ENCODE data around the gene INF2. TPM values are rescaled to one million over a fixed set of nuclear protein-coding genes. Genes with fewer than 3 reads are reported as not detected.

The INF2 gene
- polyA plus RNA-seq, 4 donors, result 37.1 to 69.5 (median 49.5) TPM

DNA sequence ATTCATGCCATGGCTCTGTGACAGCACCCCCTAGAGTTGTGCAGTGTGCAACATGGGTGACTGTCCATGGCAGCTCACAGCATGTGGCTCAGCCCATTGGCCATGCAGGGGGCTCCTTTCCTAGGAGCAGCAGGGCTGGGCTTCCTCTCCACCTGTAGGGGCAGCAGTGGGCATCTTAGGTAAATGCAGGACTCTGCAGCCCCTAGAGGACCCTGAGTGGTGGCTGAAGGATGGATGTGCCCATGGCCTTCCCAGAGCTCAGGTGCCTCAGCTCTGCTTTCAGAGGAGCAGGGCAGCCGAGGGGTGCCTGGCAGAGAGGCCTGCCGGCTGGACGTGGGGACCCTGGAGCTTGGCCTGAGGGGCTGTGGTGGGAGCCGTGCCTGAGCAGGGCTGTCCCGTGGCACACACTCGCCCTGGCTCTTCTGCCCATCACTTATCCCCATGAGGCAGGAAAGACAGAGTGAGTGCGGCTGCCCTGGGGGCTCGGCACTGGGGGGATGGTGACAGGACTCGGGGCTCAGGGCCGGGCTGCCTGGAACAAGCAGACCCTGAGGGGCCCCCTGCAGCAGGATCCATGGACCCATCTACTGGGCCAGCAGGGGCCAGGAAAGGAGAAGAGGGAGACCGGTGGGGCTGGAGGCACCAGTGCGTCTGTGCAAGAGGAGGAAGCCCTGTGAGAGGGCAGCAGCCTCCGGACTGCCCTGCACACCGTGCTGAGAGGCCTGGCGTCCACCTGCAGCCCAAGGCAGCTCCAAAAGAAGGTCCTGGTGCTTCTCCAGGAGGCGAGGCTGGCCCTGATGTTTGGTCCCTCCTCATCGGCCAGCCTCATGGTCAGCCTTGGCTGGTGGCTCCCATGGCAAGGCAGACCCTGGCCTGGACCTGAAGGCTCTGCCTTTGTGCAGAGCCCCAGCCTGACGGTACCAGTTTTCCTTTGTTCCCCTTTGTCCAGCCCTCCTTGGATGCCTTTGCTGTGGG lies 42.2 kb downstream of the INF2 start:
- DNase-seq (ENCODE audit: low read depth in 4 of 4, low spot score in 3 of 4), result no peak

DNA sequence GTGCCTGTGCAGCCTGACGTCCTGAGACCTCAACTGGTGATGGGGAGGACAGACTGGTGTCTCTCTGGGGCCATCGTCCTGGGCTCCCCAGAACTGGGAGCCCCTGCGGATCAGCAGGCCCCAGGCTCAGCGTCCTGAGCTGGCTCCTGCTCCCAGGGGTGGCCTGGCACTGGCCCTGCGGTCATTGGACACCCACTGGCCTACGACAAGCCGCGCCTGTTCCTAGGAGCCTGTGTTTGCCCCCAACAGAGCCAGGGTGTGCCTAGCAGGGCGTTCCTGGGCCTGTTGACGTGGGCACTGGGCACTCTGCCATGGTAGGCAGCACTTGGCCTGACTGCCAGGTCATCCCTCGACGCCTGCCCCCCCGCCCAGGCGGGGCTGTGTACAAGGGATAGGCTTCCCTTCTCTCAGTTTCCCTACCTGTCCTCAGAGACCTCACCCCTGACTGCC lies 43.0 kb downstream of the INF2 start:
- DNase-seq (ENCODE audit: low read depth in 4 of 4, low spot score in 3 of 4), result no peak

DNA sequence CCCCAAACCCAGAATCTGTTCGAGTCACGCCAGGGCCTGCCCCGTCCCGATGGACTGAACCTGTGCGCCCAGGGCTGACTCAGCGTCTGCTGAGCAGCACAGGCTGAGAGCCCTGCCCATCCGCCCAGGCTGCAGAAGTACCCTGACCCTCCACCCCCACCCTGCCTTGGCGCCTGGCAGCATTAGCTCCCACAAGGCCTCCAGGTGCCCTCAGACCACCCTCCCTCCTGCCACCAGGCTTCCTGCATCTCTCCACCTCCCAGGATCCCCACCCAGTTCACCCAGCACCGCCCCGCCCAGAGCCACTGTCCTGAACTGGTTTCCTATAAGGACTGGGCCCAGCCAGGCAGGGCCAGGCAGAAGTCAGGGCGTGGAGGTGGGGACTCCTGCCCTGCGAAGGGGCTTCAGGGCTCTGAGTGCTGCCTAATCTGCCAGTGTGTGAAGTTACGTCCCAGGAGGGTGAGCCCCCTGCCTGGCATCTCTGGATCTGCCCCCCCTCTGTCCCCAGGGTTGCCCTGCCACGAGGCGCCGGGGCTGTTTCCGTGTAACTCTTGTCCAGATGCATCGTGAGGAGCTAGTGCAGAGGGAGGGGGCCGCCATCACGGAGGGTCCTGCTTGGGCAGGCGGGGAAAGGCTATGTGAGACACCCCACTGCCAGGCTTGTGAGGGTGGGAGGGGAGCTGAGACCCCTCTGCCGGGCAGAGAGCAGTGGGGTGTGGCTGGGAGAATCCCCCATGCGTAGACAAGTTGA lies 43.7 kb downstream of the INF2 start:
- no peak for DNase-seq (ENCODE audit: low read depth in 4 of 4, low spot score in 3 of 4)

DNA sequence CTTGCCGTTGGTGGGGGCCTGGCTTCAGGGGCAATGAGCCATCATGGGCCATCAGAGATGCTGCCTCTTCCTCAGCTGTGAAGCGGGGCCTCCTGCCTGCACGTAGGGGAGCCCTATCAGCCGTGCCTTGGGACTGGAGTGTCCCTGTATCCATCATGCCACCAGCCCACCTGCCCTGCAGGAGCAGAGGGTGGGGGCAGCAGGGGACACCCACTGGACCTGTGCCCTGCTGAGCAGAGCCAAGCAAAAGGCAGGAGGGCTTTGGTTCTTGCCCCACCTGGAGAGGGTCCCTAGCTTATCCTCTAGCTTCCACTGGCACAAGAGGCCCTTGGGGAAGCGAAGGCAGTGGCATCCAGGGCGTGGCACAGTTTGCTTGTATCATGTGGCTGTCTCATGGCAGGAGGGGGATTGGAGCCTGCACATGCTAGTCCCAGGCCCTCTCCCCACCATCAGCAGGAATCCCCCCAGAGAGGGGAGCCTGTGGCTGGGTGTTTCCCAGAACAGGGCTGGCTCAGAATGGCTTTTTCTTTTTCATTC lies 44.7 kb downstream of the INF2 start:
- DNase-seq (ENCODE audit: low read depth in 4 of 4, low spot score in 3 of 4), result no peak

DNA sequence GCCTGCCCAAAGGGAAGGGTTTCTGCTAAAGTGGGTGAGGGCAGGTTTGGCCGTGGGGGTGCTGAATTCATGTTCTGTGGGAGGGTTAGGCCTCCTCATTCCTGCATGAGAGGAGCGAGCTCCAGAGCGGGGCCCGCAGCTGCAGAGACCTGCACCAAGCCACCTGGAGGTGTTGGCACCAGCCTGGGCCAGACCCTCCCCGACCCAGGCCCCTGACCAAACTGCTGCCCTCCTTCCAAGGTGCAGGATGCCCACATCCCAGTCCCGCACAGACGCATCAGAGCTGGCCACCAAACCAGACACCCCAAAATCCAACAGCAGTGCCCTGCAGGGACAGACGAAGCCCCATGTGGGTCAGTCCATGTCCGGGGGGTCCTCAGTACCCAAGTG lies 45.2 kb downstream of the INF2 start:
- no peak for DNase-seq (ENCODE audit: low read depth in 4 of 4, low spot score in 3 of 4)

DNA sequence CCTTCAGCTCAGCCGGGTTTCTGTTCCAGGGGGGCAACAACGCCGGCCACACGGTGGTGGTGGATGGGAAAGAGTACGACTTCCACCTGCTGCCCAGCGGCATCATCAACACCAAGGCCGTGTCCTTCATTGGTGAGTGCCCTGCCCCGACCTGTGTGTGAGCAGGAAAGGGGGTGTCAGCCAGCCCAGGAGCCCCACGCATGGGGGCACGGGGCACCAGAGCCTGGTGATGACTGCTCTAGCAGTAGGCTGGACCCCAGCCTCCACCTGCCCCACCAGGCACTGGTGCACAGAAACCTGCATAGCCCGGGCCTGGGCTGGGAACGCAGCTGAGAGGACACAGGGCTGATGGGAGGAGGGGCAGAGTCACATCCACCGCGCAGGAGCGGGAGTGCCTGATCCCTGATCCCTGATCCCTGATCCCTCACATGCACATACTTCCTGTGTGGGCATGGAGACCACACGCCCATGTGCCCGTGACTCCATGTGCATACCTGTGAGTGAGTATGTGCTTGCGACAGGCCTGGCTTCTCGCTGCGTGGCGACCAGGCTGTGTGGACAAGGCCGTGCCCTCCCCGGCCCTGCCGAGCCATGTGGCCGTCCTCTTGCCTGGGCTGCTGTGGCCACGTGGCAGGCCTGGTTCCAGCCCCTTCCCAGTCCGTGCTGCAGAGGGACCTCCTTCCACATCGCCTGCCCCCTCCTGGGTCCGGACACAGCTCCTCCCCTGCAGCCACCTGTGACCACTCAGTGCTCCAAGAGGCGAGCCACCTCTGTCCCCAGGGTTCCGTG lies 45.8 kb downstream of the INF2 start:
- DNase-seq (ENCODE audit: low read depth in 4 of 4, low spot score in 3 of 4), result no peak

DNA sequence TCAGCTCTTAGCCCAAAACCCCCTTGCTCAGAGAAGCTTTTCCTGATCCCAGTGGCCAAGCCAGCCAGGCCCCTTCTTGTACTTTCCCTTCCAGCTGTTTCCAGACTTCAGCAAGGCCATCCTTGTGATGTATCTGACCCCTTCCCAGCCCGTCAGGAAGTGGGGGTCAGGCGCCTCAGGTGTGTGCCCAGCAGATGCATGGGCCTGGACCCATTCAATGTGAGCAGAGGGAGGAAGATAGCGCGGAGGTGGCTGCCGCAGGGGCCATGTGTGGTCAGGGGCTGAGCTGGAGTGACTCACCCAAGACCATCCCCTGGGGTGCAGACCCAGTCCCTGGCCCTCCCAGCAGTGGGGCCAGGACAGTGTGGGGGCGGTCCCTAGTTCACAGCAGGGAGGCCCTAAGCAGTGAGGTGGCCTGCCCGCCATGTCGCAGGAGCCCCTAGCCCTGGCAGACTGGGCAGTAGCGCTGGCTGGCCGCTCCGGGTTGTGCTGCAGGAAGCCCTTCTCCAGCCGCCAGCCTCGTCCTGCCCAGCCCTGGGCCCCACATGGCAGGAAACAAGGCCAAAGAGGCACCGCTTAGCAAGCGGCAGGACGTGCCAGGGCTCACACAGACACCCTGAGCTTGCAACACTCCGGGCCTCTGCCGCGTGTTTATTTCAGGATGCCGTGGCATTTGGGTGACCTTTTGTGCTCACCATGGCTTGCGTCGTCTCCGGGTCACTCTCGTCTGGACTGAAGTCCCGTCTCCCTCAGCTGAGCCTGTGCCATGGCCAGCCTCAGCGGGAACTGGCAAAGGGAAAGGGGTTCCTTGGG lies 46.6 kb downstream of the INF2 start:
- no peak for DNase-seq (ENCODE audit: low read depth in 4 of 4, low spot score in 3 of 4)

DNA sequence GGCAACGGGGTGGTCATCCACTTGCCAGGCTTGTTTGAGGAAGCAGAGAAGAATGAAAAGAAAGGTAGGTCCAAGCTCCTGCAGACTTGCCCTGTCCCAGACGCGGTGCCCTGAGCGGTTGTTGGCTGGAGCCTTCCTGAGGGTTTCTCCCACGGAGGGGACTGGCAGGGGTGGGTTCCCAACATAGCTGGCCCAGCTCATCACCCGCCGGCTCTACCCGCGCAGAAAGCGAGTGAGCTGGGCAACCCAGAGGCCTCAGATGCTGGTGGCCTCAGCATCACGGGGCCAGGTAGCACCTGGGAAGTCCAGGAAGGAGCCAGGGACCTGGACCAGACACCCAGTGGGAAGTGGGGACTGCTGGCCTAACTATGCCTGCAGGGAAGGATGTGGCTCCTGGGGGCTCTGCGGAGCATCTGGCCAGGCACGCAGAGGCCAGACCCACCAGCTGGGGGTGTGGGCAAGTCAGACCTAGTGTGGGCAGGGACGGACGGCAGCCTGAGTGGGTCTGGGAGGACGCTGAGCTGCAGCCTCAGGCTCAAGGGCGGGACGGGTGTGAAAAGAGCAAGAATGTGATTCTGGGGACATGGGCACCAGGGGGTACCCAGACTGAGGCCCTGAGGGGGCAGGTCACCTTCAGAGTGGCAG lies 49.1 kb downstream of the INF2 start:
- no peak for DNase-seq (ENCODE audit: low read depth in 4 of 4, low spot score in 3 of 4)

DNA sequence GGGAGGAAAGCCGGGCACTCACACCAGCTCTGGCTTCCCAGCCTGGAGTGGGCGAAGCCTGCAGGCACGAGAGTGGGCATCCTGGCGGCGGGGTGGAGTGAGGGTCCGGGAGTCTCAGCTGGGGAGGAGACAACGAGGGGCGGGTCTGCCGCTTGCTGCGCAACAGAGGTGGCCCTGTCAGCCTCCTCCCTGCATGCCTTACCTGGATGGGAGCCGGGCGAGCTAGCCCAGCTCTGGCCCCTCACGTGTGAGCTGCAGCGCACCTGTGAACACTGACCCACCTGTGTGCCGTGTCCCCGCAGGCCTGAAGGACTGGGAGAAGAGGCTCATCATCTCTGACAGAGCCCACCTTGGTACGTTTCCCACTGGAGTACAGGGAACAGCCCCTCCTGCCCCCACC lies 49.6 kb downstream of the INF2 start:
- DNase-seq (ENCODE audit: low read depth in 4 of 4, low spot score in 3 of 4), result no peak

DNA sequence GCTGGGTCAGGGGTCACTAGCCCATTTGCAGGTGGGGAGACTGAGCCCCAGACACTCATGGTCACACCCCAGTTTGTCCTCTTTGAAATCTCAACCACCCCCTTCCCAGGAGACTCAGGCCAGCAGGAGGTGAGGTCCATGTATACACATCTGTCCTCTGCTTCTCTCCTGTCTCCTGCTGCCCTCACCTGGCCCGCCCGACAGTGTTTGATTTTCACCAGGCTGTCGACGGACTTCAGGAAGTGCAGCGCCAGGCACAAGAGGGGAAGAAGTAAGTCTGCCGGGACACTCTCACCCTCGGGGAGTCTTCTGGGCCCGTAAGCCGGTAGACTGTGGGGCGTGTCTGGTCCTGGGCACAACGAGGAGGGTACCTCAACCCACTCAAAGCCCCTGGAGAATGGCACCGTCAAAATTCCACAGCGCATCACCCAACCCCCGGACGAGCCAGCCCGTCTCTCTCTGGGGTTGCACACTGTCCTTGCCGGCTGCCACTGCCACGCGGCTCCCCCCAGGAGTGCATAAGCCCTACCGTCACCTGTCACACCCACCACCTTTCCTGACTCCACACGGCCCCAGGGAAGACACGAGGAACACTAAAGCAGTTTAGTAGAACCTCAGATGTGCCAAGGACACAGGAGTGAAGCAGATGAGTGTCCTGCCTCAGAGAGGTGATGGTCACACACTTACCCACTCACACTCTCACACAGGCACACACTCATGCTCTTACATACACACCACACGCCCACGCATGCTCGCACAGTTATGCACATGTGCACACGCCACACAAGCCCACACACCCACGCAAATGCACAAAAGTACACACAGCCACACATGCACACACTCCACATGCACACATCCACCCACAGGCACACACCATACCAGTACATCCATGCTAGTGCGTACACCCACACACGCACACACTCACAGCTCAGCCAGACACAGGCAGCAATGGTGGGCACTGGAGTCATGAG lies 50.4 kb downstream of the INF2 start:
- no peak for DNase-seq (ENCODE audit: low read depth in 4 of 4, low spot score in 3 of 4)

DNA sequence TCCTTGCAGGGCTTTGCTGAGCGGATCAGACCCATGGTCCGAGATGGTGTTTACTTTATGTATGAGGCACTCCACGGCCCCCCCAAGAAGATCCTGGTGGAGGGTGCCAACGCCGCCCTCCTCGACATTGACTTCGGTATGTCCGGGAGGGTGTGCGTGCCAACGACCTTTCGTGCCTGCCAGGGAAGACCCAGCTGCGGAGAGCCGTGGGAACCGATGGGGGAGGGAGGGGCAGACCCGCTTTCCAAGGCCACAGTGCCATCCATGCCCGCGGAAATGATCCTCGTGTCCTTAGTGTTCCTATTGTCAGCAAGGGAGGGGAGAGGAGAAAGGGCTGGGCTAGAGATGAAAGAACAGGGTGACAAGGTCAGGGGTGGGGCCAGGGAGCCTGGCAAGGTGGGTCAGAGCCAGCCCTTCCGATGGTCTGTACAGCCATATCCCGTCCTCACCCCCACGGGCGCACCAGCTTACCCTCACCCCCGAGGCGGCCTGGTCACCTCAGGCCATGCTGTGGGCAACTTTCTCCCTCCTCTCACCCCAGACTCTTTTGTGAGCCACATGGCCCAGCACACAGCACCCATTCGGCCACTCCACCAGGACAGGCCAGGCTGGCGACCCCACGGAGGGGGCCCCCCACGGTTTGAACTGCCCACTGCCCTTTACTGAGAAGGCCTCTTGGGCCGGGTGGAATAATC lies 51.8 kb downstream of the INF2 start:
- DNase-seq (ENCODE audit: low read depth in 4 of 4, low spot score in 3 of 4), result no peak

DNA sequence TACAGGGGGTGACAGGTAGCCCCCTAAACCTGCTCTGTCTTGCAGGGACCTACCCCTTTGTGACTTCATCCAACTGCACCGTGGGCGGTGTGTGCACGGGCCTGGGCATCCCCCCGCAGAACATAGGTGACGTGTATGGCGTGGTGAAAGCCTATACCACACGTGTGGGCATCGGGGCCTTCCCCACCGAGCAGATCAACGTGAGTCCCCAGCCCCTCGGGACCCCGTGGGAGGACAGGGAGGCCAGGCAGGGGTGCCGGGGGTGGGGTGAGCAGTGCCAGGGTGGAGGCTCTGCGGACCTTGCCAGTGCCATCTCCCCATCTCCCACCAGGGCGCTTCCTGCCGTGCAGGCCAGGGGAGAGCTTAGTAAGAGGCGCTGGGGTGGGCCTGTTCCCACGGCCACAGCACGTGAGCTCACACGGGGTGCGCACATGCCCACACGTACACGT lies 52.4 kb downstream of the INF2 start:
- DNase-seq (ENCODE audit: low read depth in 4 of 4, low spot score in 3 of 4), result no peak

DNA sequence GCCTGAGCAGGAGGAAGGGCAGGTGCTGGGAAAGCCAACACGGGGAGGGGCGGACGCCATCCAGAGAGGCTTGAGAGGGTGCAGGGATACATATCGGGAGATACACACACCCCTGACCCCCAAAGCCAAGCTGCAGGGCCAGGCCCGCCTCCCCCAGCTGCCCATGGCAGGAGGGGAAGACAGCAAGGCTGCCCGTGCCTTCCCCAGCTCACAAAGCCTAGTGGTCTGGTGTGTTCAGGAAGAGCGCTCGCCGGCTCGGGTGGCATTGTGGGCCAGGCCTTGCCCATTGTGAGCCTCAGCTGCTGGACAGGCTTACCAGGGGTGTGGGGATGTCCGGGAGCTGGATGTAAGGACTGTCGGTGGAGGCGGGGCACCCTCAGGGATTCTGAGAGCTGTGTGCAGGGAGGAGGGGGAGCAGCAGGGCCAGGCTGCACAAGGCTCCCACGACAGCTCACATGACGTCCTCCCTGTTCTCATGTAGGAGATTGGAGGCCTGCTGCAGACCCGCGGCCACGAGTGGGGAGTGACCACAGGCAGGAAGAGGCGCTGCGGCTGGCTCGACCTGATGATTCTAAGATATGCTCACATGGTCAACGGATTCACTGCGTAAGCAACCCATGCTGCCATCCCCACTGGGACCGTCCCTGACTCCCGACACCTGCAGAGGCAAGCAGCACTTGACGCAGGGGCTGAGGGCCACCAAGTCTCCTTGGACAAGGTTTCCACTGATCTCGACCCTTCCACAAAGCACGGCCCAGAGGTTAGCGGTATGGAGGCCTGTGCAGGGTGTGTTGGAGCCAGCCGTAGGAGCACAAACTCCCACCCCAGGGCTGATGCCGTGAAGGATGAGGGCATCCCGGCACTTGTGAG lies 53.4 kb downstream of the INF2 start:
- DNase-seq (ENCODE audit: low read depth in 4 of 4, low spot score in 3 of 4), result no peak

DNA sequence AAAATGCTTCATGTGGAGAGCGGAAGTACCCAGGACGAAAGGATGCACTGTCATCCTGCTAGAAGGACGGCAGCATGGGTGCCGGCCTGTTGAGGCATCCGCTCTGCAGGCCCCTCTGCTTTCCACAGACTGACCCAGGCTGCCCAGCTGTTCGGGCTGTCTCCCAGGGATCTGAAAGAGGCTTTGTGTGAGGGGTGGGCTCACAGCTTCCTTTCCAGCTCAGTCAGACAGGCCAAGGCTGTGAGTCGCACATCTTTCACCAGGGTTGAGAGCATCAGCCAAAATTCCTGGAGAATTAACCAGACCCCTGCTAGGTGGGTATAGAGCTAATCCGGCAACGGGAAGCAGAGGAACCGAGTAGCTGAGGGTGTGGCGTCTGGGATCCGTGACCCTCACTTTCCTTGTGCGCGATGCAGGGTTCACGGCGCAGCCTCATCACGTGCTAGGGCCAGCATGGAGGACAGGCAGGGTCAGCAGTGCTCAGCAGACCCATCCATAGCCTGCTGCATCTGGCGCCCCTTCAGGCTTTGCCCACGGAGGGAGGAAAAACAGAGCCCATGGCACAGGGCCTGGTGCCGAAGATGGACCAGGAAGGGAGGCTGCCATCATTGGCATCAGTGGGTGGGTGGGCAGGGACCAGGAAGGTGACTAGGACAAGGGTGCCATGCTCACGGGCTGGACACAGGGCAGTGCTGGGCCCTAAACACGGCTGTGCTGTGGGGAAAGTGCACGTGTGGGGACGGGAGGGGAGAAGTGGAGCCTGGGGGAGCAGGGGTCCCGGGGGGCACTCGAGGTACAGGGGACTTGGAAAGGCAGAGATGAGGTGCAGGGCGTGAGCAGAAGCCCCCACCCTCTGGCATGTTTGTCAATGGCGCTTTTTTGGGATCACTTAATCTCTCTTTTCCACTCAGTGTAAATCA lies 54.3 kb downstream of the INF2 start:
- DNase-seq (ENCODE audit: low read depth in 4 of 4, low spot score in 3 of 4), result no peak

DNA sequence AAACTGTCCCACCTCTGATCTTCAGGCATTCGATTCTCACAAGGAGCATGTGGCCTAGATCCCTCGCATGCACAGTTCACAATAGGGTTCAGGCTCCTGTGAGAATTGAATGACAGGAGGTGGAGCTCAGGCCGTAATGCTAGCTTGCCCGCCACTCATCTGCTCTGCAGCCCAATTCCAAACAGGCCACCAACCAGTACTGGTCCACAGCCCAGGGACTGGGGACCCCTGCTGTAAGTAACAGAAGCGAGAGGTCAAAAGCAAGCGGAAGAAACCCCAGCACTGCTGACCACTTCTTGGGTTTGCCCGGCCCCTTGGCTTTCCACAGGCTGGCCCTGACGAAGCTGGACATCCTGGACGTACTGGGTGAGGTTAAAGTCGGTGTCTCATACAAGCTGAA lies 55.1 kb downstream of the INF2 start:
- no peak for DNase-seq (ENCODE audit: low read depth in 4 of 4, low spot score in 3 of 4)

DNA sequence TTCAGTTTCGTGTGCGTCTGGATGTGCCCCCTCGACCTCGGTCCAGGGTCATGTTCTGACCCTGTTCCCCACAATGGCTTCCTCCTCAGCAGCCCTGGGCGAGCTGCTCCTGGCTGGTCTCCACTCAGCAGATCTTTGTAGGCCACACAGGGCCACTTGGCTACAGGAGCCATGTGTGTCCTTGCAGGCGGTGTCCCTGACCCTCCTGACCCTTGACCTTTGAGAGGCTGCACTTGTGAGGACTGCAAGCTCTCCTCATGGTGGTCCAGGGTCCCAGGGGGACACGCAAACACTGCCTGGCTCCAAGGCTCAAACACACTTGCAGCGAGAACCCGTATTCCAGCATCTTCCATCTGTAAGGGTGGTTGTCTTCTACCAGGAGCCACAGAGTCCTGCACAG lies 56.0 kb downstream of the INF2 start:
- DNase-seq (ENCODE audit: low read depth in 4 of 4, low spot score in 3 of 4), result no peak
